AG04449 (cell line): ENCODE results near the gene SMAD2.

Experiments used
- CTCF ChIA-PET: fragments of 350-600 bp; formaldehyde crosslinking; extraction: SDS; loops from one replicate; lab custom pipeline; 2021; ENCODE audit warnings: antibody characterized with exemption; lab: Yijun Ruan, JAX
- POLR2A ChIA-PET: fragments of 400-600, 350-600 bp; formaldehyde crosslinking; extraction: SDS; loops from one replicate; lab custom pipeline; 2020; ENCODE audit warnings: antibody characterized with exemption, inconsistent platforms; lab: Yijun Ruan, JAX
- DNase-seq: peaks from one replicate; pipeline ENCODE4 v3.0.0-alpha.2; 2010; ENCODE audit warnings: low read depth, low spot score
- H3K4me3 ChIP-seq: 2 replicates; pipeline ENCODE4 v1.5.1; 2011; ENCODE audit warnings: low read depth, mild to moderate bottlenecking, control low read depth, low read length
- CTCF ChIP-seq: IDR thresholded peaks from one replicate; pipeline ENCODE4 v1.5.1; 2011; ENCODE audit warnings: mild to moderate bottlenecking, moderate library complexity, low read length, control low read depth, inconsistent platforms; ENCODE audit not compliant: insufficient read depth; ENCODE audit errors: missing control alignments

The SMAD2 gene

GRCh38 chr18:47915229-47915628 is 15.2 kb downstream of the SMAD2 start:
- CTCF ChIA-PET = no interaction called here
- no peak for TF ChIP-seq CTCF
- H3K4me3 ChIP-seq = no peak overlapping the region
- no peak for DNase-seq
- POLR2A ChIA-PET = no interaction called here

GRCh38 chr18:47912794-47913585 is 17.5 kb downstream of the SMAD2 start:
- ChIA-PET POLR2A (no interaction called here), CTCF (no interaction called here)
- TF ChIP-seq CTCF = no peak

GRCh38 chr18:47912343-47912742 is 18.1 kb downstream of the SMAD2 start:
- H3K4me3 ChIP-seq = no peak overlapping the region
- ChIA-PET POLR2A (no interaction called here), CTCF (no interaction called here)
- no peak for DNase-seq
- TF ChIP-seq CTCF = no peak

More at GRCh38 chr18:47912794-47913585, 17.5 kb downstream of the SMAD2 start:
- no peak for DNase-seq
- no peak overlapping the region for H3K4me3 ChIP-seq

GRCh38 chr18:47911877-47912276 is 18.6 kb downstream of the SMAD2 start:
- TF ChIP-seq CTCF = no peak
- CTCF ChIA-PET = no interaction called here
- no peak overlapping the region for H3K4me3 ChIP-seq
- no peak for DNase-seq
- POLR2A ChIA-PET = no interaction called here

GRCh38 chr18:47909484-47909883 is 21.0 kb downstream of the SMAD2 start:
- ChIA-PET CTCF (no interaction called here), POLR2A (interaction anchor here (0.6 kb wide), 1 partner anchor 704 kb away, joined by 3 read pairs; no protein-coding TSS in a partner anchor)
- no peak overlapping the region for H3K4me3 ChIP-seq
- TF ChIP-seq CTCF = no peak
- DNase-seq = no peak

GRCh38 chr18:47908592-47908991 is 21.9 kb downstream of the SMAD2 start:
- ChIA-PET POLR2A (no interaction called here), CTCF (no interaction called here)
- no peak for DNase-seq
- no peak for TF ChIP-seq CTCF
- no peak overlapping the region for H3K4me3 ChIP-seq
